Activated T-cell treated with anti-CD3 and anti-CD28 coated beads, Interleukin-2, amount 50 U/mL, for 72 hours (primary cell): ENCODE data around the gene ANXA4. TPM values are rescaled to one million over a fixed set of nuclear protein-coding genes. Genes with fewer than 3 reads are reported as not detected.

ENCODE experiments used
- ATAC-seq, 2 donors: fragments of 150-1000 bp; cut with Tn5 transposase; replicated peaks in 1 of 2; 2 replicates each; pipeline ENCODE4 v1.10.0; 2021; ENCODE audit warnings: moderate library complexity in 2 of 2, mild to moderate bottlenecking in 1 of 2
- DNase-seq, 2 donors: peaks; one replicate each; pipeline ENCODE4 v3.0.0; 2021 to 2022; ENCODE audit warnings: mixed read lengths in 1 of 2
- H3K27ac Mint-ChIP-seq: one replicate; pipeline ENCODE4 v1.8.0; 2022; ENCODE audit warnings: mild to moderate bottlenecking, moderate library complexity, mixed read lengths
- H3K27me3 Mint-ChIP-seq: one replicate; pipeline ENCODE4 v1.8.0; 2022; ENCODE audit warnings: low read depth, mixed read lengths
- H3K36me3 Mint-ChIP-seq, 2 donors: one replicate each; pipeline ENCODE4 v1.8.0; 2022; ENCODE audit warnings: mixed read lengths in 2 of 2, mild to moderate bottlenecking in 1 of 2; ENCODE audit not compliant: insufficient read depth in 2 of 2
- H3K4me1 Mint-ChIP-seq: one replicate; pipeline ENCODE4 v1.8.0; 2022; ENCODE audit warnings: low read depth, mixed read lengths
- H3K4me3 Mint-ChIP-seq, 2 donors: one replicate each; pipeline ENCODE4 v1.8.0; 2022; ENCODE audit warnings: mild to moderate bottlenecking in 2 of 2, mixed read lengths in 2 of 2, moderate library complexity in 2 of 2
- H3K9me3 Mint-ChIP-seq, 2 donors: one replicate each; pipeline ENCODE4 v1.8.0; 2022; ENCODE audit warnings: mixed read lengths in 2 of 2
- total RNA-seq, 2 donors: library from RNA; stranded (reverse); gene quantifications; one replicate each; pipeline ENCODE4 v1.2.3, GENCODE V29; 2022

The ANXA4 gene
- total RNA-seq, 2 donors from 2014 or later = 25.3 to 30.2 TPM

GRCh38 chr2:69780921-69781320 lies 39.0 kb downstream of the ANXA4 start:
- ATAC-seq (no peak), DNase-seq (no peak)
- Mint-ChIP-seq H3K27me3 (no peaks in the 10 kb centered on the region), H3K4me3 (no peak overlapping the region), H3K36me3 (peaks cover 2 to 3% of the 10 kb centered on the region in 2 donors), H3K27ac (no peak overlapping the region), H3K4me1 (peaks cover 10% of the 10 kb centered on the region), H3K9me3 (peaks cover 0 to 2% of the 10 kb centered on the region in 2 donors)

- no peak for ATAC-seq
- Mint-ChIP-seq H3K9me3 (no peaks in the 10 kb centered on the region), H3K4me3 (no peak overlapping the region), H3K4me1 (peaks cover 10% of the 10 kb centered on the region), H3K27ac (no peak overlapping the region), H3K27me3 (no peaks in the 10 kb centered on the region), H3K36me3 (peaks cover 0 to 2% of the 10 kb centered on the region in 2 donors)
- no peak for DNase-seq
These were observed 39.7 kb downstream of the ANXA4 start for GRCh38 chr2:69781321-69782248.

- Mint-ChIP-seq H3K4me1 (peaks cover 5% of the 10 kb centered on the region), H3K9me3 (no peaks in the 10 kb centered on the region), H3K27me3 (no peaks in the 10 kb centered on the region), H3K4me3 (no peak overlapping the region), H3K36me3 (no peaks in the 10 kb centered on the region), H3K27ac (no peak overlapping the region)
- DNase-seq (no peak), ATAC-seq (no peak)
These were observed 42.3 kb downstream of the ANXA4 start for GRCh38 chr2:69784228-69784627.

- H3K27ac Mint-ChIP-seq = no peak overlapping the region
- no peak overlapping the region for H3K4me3 Mint-ChIP-seq
- ATAC-seq (no peak), DNase-seq (no peak)
- H3K36me3 Mint-ChIP-seq = no peaks in the 10 kb centered on the region
- H3K9me3 Mint-ChIP-seq = no peaks in the 10 kb centered on the region
- H3K4me1 Mint-ChIP-seq = peaks cover 8% of the 10 kb centered on the region
- H3K27me3 Mint-ChIP-seq = no peaks in the 10 kb centered on the region
These were observed 43.4 kb downstream of the ANXA4 start for GRCh38 chr2:69785358-69785757.

- no peak for ATAC-seq
- Mint-ChIP-seq H3K9me3 (no peaks in the 10 kb centered on the region), H3K27ac (no peak overlapping the region)
These were observed 44.2 kb downstream of the ANXA4 start for GRCh38 chr2:69786052-69786560.

GRCh38 chr2:69789175-69789721 lies 47.3 kb downstream of the ANXA4 start:
- H3K36me3 Mint-ChIP-seq = no peaks in the 10 kb centered on the region
- no peak overlapping the region for H3K27ac Mint-ChIP-seq
- DNase-seq (no peak), ATAC-seq (no peak)
- H3K4me1 Mint-ChIP-seq = peaks cover 9% of the 10 kb centered on the region
- H3K4me3 Mint-ChIP-seq = no peak overlapping the region
- H3K9me3 Mint-ChIP-seq = no peaks in the 10 kb centered on the region
- H3K27me3 Mint-ChIP-seq = no peaks in the 10 kb centered on the region

More at GRCh38 chr2:69786052-69786560, 44.2 kb downstream of the ANXA4 start:
- H3K4me1 Mint-ChIP-seq = peaks cover 9% of the 10 kb centered on the region
- no peak for DNase-seq
- H3K36me3 Mint-ChIP-seq = no peaks in the 10 kb centered on the region
- no peaks in the 10 kb centered on the region for H3K27me3 Mint-ChIP-seq
- no peak overlapping the region for H3K4me3 Mint-ChIP-seq

- DNase-seq (no peak), ATAC-seq (no peak)
- no peaks in the 10 kb centered on the region for H3K36me3 Mint-ChIP-seq
- no peaks in the 10 kb centered on the region for H3K27me3 Mint-ChIP-seq
- H3K27ac Mint-ChIP-seq = no peak overlapping the region
- no peaks in the 10 kb centered on the region for H3K9me3 Mint-ChIP-seq
- peak overlapping the region; percentile 58 to 67 for H3K4me3 Mint-ChIP-seq
- H3K4me1 Mint-ChIP-seq = peaks cover 9% of the 10 kb centered on the region
These were observed 48.1 kb downstream of the ANXA4 start for GRCh38 chr2:69789772-69790600.

GRCh38 chr2:69790601-69790959 lies 48.6 kb downstream of the ANXA4 start:
- ATAC-seq (no peak), DNase-seq (no peak)
- Mint-ChIP-seq H3K27me3 (no peaks in the 10 kb centered on the region), H3K36me3 (no peaks in the 10 kb centered on the region), H3K9me3 (no peaks in the 10 kb centered on the region), H3K4me1 (peaks cover 9% of the 10 kb centered on the region), H3K27ac (no peak overlapping the region), H3K4me3 (no peak overlapping the region)

GRCh38 chr2:69791045-69791444 lies 49.1 kb downstream of the ANXA4 start:
- no peak overlapping the region for H3K4me3 Mint-ChIP-seq
- H3K27me3 Mint-ChIP-seq = no peaks in the 10 kb centered on the region
- no peak overlapping the region for H3K27ac Mint-ChIP-seq
- H3K4me1 Mint-ChIP-seq = peaks cover 9% of the 10 kb centered on the region
- no peaks in the 10 kb centered on the region for H3K36me3 Mint-ChIP-seq
- DNase-seq (no peak), ATAC-seq (no peak)
- no peaks in the 10 kb centered on the region for H3K9me3 Mint-ChIP-seq

GRCh38 chr2:69796174-69796573 lies 54.2 kb downstream of the ANXA4 start:
- Mint-ChIP-seq H3K36me3 (no peaks in the 10 kb centered on the region), H3K9me3 (no peaks in the 10 kb centered on the region), H3K4me1 (peaks cover 16% of the 10 kb centered on the region), H3K4me3 (no peak overlapping the region), H3K27me3 (no peaks in the 10 kb centered on the region), H3K27ac (no peak overlapping the region)
- no peak for ATAC-seq
- no peak for DNase-seq

GRCh38 chr2:69797235-69797634 lies 55.3 kb downstream of the ANXA4 start:
- ATAC-seq (no peak), DNase-seq (no peak)
- Mint-ChIP-seq H3K27ac (no peak overlapping the region), H3K4me1 (peaks cover 16% of the 10 kb centered on the region), H3K36me3 (no peaks in the 10 kb centered on the region), H3K9me3 (no peaks in the 10 kb centered on the region), H3K27me3 (no peaks in the 10 kb centered on the region), H3K4me3 (no peak overlapping the region)

GRCh38 chr2:69797836-69798289 lies 55.9 kb downstream of the ANXA4 start:
- Mint-ChIP-seq H3K27ac (no peak overlapping the region), H3K9me3 (no peaks in the 10 kb centered on the region), H3K36me3 (no peaks in the 10 kb centered on the region), H3K4me1 (peaks cover 16% of the 10 kb centered on the region), H3K4me3 (peak overlapping the region in 1 of 2 donors; percentile 9), H3K27me3 (no peaks in the 10 kb centered on the region)
- DNase-seq (no peak), ATAC-seq (no peak)
